Stimulated activated naive B cell treated with anti-CD40 and anti-IgM and Interleukin-4, amounts not matched to agents 10 μg/mL and 1 μg/mL and 100 μg/mL, for 72 hours (primary cell): ENCODE results near the gene PHKA2.
A peak's percentile ranks its signal among the peaks of the same experiment; 100 is the strongest.

Experiments used
- ATAC-seq, 2 donors: fragments of 150-1000 bp; cut with Tn5 transposase; replicated peaks; 2 replicates each; pipeline ENCODE4 v1.10.0; 2021; ENCODE audit warnings: moderate library complexity in 1 of 2
- DNase-seq: peaks from one replicate; pipeline ENCODE4 v3.0.0; 2021
- H3K27ac Mint-ChIP-seq: one replicate; pipeline ENCODE4 v1.8.0; 2022; ENCODE audit warnings: mild to moderate bottlenecking, mixed read lengths
- H3K27me3 Mint-ChIP-seq, 2 donors: one replicate each; pipeline ENCODE4 v1.8.0; 2022; ENCODE audit warnings: mixed read lengths in 2 of 2
- H3K36me3 Mint-ChIP-seq, 2 donors: one replicate each; pipeline ENCODE4 v1.8.0; 2022; ENCODE audit warnings: mixed read lengths in 2 of 2, mild to moderate bottlenecking in 1 of 2
- H3K4me1 Mint-ChIP-seq, 2 donors: one replicate each; pipeline ENCODE4 v1.8.0; 2022; ENCODE audit warnings: mixed read lengths in 2 of 2, mild to moderate bottlenecking in 1 of 2
- H3K4me3 Mint-ChIP-seq, 2 donors: one replicate each; pipeline ENCODE4 v1.8.0; 2022; ENCODE audit warnings: mild to moderate bottlenecking in 2 of 2, mixed read lengths in 2 of 2, moderate library complexity in 1 of 2
- H3K9me3 Mint-ChIP-seq, 2 donors: one replicate each; pipeline ENCODE4 v1.8.0; 2022; ENCODE audit warnings: mixed read lengths in 2 of 2, mild to moderate bottlenecking in 1 of 2

Gene PHKA2

DNA sequence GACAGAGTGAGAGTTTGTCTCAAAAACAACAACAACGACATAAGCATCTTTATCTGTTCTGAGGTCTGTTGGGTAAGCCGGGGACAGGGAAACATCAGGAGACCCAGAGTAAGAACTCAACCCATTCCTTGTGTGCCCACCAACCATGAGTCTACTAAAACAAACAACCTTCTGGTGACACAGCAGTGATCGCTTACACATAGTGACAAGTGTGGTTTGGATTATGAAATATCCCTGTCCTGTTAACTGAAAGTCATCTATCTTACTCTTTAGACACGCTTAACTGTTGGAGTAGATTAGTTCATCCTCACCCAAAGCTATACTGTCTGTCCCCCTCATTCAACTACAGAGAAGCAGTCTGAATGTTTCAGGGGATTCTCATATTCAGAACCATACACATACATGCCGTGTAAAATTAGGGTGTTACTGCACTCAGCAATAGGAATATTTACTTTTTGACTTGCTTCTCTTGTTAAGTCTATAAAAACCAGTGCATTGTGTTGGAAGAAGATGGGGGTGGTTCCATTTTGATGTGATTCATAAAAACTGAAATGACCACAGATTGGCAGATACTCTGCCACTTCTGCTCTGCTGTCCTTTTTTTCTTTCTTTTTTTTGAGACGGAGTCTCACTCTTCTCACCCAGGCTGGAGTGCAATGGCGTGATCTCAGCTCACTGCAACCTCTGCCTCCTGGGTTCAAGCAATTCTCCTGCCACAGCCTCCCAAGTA, 27.4 kb downstream of the PHKA2 start:
- Mint-ChIP-seq H3K27me3 (no peaks in the 10 kb centered on the region), H3K27ac (no peak overlapping the region), H3K36me3 (peaks cover 0 to under 1% of the 10 kb centered on the region in 2 donors), H3K9me3 (no peaks in the 10 kb centered on the region), H3K4me1 (peaks cover 2 to 6% of the 10 kb centered on the region in 2 donors), H3K4me3 (no peak overlapping the region)
- no peak for DNase-seq
- ATAC-seq, result no peak

DNA sequence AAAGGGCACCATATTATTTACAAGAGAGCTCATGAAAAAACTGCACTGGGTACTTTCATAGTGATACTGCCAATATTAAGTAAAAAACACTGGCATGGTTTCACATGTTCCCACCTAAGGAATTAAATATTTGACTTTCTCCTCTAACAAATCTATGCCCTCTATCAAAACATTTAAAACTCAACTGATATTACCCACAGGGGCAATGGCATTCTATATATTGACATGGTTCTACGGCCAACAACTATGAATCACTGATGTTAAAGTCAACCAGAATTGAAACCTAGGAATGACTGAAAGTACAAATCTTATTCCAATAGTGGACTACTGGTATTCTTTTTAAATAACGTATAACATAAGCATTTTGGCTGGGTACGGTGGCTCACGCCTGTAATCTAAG, 28.2 kb downstream of the PHKA2 start:
- H3K27me3 Mint-ChIP-seq, result no peaks in the 10 kb centered on the region
- no peak for ATAC-seq
- no peak overlapping the region for H3K4me3 Mint-ChIP-seq
- H3K4me1 Mint-ChIP-seq, result peaks cover 2 to 6% of the 10 kb centered on the region in 2 donors
- no peak overlapping the region for H3K27ac Mint-ChIP-seq
- no peaks in the 10 kb centered on the region for H3K9me3 Mint-ChIP-seq
- no peak for DNase-seq
- peaks cover 0 to 3% of the 10 kb centered on the region in 2 donors for H3K36me3 Mint-ChIP-seq

DNA sequence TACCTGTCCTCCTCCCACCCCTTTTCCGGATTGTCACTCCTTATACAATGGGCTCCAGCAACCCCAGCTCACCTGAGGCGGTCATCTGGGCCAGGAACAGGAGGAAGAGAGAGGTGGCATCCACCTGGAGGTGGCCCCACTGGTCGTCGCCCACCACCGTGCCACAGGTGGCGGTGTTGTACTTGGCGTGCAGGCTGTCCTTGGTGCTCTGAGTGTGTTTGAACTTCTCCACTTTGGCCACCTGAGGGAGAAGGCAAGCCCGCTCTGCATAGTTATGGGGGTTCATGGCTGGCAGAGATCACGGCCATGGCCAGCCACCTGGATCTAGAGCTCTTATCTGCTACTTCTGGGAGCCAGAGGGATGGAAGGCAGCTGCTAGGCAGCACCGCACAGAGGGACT, 32.9 kb downstream of the PHKA2 start:
- no peak for DNase-seq
- no peak overlapping the region for H3K4me3 Mint-ChIP-seq
- no peak for ATAC-seq
- H3K27me3 Mint-ChIP-seq, result no peaks in the 10 kb centered on the region
- no peak overlapping the region for H3K27ac Mint-ChIP-seq
- peaks cover 10 to 22% of the 10 kb centered on the region in 2 donors for H3K36me3 Mint-ChIP-seq
- H3K9me3 Mint-ChIP-seq, result no peaks in the 10 kb centered on the region
- no peaks in the 10 kb centered on the region for H3K4me1 Mint-ChIP-seq

DNA sequence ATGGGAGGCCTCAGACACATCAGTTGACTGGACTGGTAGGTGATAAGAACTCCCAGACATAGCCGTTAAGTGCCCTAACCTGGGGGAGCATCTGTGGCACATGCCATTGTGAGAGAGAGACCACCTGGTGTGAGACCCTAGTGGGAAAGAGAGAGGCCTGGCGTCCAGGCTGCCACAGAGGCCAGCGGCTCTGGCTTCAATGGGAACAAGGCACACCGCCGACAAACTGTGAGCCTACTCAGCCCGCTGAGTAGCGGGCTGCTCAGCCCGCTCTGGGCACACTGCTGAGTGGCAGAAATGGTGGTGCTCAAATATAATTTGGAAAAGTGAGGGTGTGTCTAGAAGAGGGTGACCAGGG, 34.0 kb downstream of the PHKA2 start:
- peak overlapping the region; percentile 37 for H3K27ac Mint-ChIP-seq

DNA sequence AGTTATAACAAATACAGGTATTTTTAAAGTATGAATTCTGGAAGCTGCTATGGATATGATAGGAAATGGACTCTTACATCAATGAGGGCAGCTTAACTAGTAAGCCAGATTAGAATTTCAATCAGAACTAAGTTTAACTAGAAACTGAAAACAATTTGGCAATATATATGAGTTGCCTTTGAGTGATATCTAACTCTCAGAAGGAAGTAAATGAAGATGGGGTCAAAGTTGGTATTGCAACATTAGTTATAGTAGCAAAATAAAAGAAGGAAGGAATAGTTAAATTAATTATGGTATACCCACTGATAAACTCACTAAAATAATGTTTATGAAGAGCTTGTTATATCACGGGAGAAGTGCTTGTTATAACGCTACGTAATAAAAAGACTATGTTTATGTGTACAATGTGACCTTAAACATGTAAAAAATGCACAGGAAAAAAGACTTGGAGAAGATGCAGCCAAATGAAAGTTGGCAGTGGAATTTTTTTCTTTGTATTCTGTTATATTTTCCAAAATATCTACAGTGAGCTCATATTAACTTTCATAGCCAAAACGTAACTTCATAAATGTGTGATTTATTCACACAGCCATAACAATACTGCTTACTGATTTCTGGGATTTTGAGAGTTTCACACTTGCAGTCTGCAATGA, 34.5 kb downstream of the PHKA2 start:
- peak overlapping the region; percentile 37 for H3K27ac Mint-ChIP-seq
- no peak overlapping the region for H3K4me3 Mint-ChIP-seq
- H3K4me1 Mint-ChIP-seq, result no peaks in the 10 kb centered on the region
- peaks cover 10 to 24% of the 10 kb centered on the region in 2 donors for H3K36me3 Mint-ChIP-seq
- no peaks in the 10 kb centered on the region for H3K27me3 Mint-ChIP-seq
- no peak for DNase-seq
- H3K9me3 Mint-ChIP-seq, result no peaks in the 10 kb centered on the region
- no peak for ATAC-seq

More for the DNA sequence above, 34.0 kb downstream of the PHKA2 start:
- DNase-seq, result no peak
- Mint-ChIP-seq H3K9me3 (no peaks in the 10 kb centered on the region), H3K4me3 (no peak overlapping the region), H3K36me3 (peaks cover 10 to 22% of the 10 kb centered on the region in 2 donors), H3K27me3 (no peaks in the 10 kb centered on the region), H3K4me1 (no peaks in the 10 kb centered on the region)
- ATAC-seq, result no peak

GRCh38 chrX:18946611-18947010, 37.3 kb downstream of the PHKA2 start:
- H3K27ac Mint-ChIP-seq, result no peak overlapping the region

DNA sequence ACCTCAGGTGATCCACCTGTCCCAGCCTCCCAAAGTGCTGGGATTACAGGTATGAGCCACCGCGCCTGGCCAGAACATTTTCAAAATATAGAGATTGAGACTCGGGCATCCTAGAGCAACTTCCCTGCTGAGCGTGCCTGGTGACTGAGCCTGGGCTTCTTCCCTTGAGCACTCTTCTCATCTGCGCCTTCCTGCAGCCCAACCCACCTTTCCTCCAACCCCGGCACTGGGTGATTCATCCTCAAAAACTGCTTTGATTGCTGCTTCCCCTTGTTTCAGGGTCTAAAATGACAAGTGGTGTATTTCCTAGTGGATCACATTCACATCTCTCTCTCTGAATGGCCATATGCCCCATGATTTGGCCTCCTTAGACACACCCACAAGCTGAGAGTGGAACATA, 37.8 kb downstream of the PHKA2 start:
- Mint-ChIP-seq H3K4me1 (no peaks in the 10 kb centered on the region), H3K9me3 (no peaks in the 10 kb centered on the region), H3K36me3 (peaks cover 21 to 31% of the 10 kb centered on the region in 2 donors), H3K4me3 (no peak overlapping the region), H3K27me3 (no peaks in the 10 kb centered on the region), H3K27ac (no peak overlapping the region)
- no peak for ATAC-seq
- DNase-seq, result no peak

More at GRCh38 chrX:18946611-18947010, 37.3 kb downstream of the PHKA2 start:
- H3K4me3 Mint-ChIP-seq, result no peak overlapping the region
- H3K9me3 Mint-ChIP-seq, result no peaks in the 10 kb centered on the region
- ATAC-seq, result no peak
- peaks cover 17 to 34% of the 10 kb centered on the region in 2 donors for H3K36me3 Mint-ChIP-seq
- no peaks in the 10 kb centered on the region for H3K4me1 Mint-ChIP-seq
- no peak for DNase-seq
- no peaks in the 10 kb centered on the region for H3K27me3 Mint-ChIP-seq

GRCh38 chrX:18945483-18945882, 38.4 kb downstream of the PHKA2 start:
- no peaks in the 10 kb centered on the region for H3K27me3 Mint-ChIP-seq
- no peaks in the 10 kb centered on the region for H3K9me3 Mint-ChIP-seq
- DNase-seq (no peak), ATAC-seq (no peak)
- no peaks in the 10 kb centered on the region for H3K4me1 Mint-ChIP-seq
- peaks cover 21 to 30% of the 10 kb centered on the region in 2 donors for H3K36me3 Mint-ChIP-seq
- H3K4me3 Mint-ChIP-seq, result no peak overlapping the region
- H3K27ac Mint-ChIP-seq, result no peak overlapping the region

- no peak for ATAC-seq
- no peak for DNase-seq
- Mint-ChIP-seq H3K4me1 (no peaks in the 10 kb centered on the region), H3K27ac (no peak overlapping the region), H3K36me3 (peaks cover 16 to 24% of the 10 kb centered on the region in 2 donors), H3K4me3 (no peak overlapping the region), H3K9me3 (no peaks in the 10 kb centered on the region), H3K27me3 (no peaks in the 10 kb centered on the region)
Observed at GRCh38 chrX:18944482-18944881, 39.4 kb downstream of the PHKA2 start.

GRCh38 chrX:18941896-18942295, 42.0 kb downstream of the PHKA2 start:
- Mint-ChIP-seq H3K9me3 (no peaks in the 10 kb centered on the region), H3K36me3 (peaks cover 19 to 25% of the 10 kb centered on the region in 2 donors), H3K4me3 (no peak overlapping the region), H3K4me1 (no peaks in the 10 kb centered on the region), H3K27me3 (no peaks in the 10 kb centered on the region), H3K27ac (no peak overlapping the region)
- DNase-seq (no peak), ATAC-seq (no peak)

DNA sequence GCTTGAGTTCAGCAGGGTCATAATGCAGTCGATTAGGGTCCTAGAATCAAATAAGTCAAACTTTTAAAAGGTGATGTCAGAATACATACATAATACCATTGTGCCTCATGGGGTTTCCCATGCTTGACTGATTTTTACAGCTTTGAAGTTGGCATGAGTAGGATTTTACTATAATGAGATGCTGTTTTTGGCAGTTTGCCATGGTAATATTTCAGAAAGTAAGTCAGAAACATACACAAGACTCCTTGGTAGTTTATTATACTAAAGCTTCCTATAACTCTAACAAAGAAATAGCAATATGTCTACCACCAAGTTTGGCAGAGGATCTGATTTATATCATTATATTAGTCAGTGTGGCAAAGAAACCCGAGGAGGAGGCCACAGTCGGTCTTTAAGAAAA, 45.2 kb downstream of the PHKA2 start:
- no peaks in the 10 kb centered on the region for H3K4me1 Mint-ChIP-seq
- DNase-seq, result no peak
- H3K27me3 Mint-ChIP-seq, result no peaks in the 10 kb centered on the region
- ATAC-seq, result no peak
- H3K27ac Mint-ChIP-seq, result no peak overlapping the region
- no peaks in the 10 kb centered on the region for H3K9me3 Mint-ChIP-seq
- peaks cover 14 to 20% of the 10 kb centered on the region in 2 donors for H3K36me3 Mint-ChIP-seq
- H3K4me3 Mint-ChIP-seq, result no peak overlapping the region

GRCh38 chrX:18937173-18937572, 46.7 kb downstream of the PHKA2 start:
- Mint-ChIP-seq H3K27me3 (no peaks in the 10 kb centered on the region), H3K36me3 (peaks cover 9 to 14% of the 10 kb centered on the region in 2 donors), H3K9me3 (no peaks in the 10 kb centered on the region), H3K4me3 (no peak overlapping the region), H3K4me1 (no peaks in the 10 kb centered on the region), H3K27ac (no peak overlapping the region)
- no peak for ATAC-seq
- DNase-seq, result no peak

DNA sequence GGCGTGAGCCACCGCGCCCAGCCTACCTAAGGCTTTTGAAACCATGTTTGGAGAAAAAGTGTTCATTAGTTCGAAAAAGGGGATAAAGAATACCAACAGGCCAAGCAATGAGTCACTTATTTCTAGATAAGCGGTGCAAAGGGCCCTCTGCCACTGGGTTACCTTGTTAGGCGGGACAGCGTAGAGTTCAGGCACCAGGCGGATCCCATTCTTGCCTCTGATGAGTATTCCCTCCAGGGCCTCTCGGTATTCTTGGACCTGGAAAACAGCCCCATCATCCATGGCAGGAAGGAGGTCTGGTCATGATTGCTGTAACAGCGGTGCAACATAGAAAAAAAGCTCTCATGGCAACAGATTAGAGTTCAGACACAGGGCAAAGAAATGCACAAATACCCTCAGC, 48.0 kb downstream of the PHKA2 start:
- Mint-ChIP-seq H3K4me3 (no peak overlapping the region), H3K27me3 (no peaks in the 10 kb centered on the region), H3K27ac (no peak overlapping the region), H3K9me3 (no peaks in the 10 kb centered on the region), H3K4me1 (no peaks in the 10 kb centered on the region), H3K36me3 (peaks cover 9 to 10% of the 10 kb centered on the region in 2 donors)
- DNase-seq (no peak), ATAC-seq (no peak)

- no peak overlapping the region for H3K27ac Mint-ChIP-seq
Observed at GRCh38 chrX:18934708-18935107, 49.2 kb downstream of the PHKA2 start.

GRCh38 chrX:18933617-18934016, 50.3 kb downstream of the PHKA2 start:
- Mint-ChIP-seq H3K27ac (no peak overlapping the region), H3K27me3 (no peaks in the 10 kb centered on the region), H3K36me3 (peaks cover 10 to 13% of the 10 kb centered on the region in 2 donors), H3K4me1 (no peaks in the 10 kb centered on the region), H3K4me3 (no peak overlapping the region), H3K9me3 (no peaks in the 10 kb centered on the region)
- ATAC-seq, result no peak
- no peak for DNase-seq

More at GRCh38 chrX:18934708-18935107, 49.2 kb downstream of the PHKA2 start:
- Mint-ChIP-seq H3K4me1 (no peaks in the 10 kb centered on the region), H3K27me3 (no peaks in the 10 kb centered on the region), H3K4me3 (no peak overlapping the region), H3K9me3 (no peaks in the 10 kb centered on the region), H3K36me3 (peaks cover 10 to 13% of the 10 kb centered on the region in 2 donors)
- DNase-seq (no peak), ATAC-seq (no peak)
